Fibroblast of skin of right quadriceps (primary cell): Measurements from ENCODE around the gene COBLL1.
A peak's percentile ranks its signal among the peaks of the same experiment; 100 is the strongest.

Source experiments
- DNase-seq: peaks from one replicate; pipeline ENCODE4 v3.0.0-alpha.2; 2013

The COBLL1 gene

DNA sequence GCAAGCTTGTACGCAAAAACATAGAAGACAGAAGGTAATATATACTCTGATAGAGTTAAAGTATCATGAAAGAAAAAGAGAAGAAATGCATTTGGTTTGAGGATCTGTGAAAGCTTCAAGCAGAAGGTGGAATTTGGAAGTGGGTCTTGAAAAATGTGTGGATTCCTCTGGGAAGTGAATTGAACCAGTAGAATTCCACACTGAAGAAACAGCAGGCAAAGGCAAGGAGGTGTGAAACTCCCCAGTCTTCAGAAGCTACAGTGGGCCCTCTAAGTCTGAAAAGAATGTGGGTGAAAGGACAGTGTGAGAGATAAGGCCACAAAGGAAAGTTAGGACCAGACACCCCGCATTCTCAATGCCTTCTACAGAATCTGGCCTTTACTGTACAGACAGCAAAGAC lies 25.6 kb downstream of the COBLL1 start:
- DNase-seq: no peak

DNA sequence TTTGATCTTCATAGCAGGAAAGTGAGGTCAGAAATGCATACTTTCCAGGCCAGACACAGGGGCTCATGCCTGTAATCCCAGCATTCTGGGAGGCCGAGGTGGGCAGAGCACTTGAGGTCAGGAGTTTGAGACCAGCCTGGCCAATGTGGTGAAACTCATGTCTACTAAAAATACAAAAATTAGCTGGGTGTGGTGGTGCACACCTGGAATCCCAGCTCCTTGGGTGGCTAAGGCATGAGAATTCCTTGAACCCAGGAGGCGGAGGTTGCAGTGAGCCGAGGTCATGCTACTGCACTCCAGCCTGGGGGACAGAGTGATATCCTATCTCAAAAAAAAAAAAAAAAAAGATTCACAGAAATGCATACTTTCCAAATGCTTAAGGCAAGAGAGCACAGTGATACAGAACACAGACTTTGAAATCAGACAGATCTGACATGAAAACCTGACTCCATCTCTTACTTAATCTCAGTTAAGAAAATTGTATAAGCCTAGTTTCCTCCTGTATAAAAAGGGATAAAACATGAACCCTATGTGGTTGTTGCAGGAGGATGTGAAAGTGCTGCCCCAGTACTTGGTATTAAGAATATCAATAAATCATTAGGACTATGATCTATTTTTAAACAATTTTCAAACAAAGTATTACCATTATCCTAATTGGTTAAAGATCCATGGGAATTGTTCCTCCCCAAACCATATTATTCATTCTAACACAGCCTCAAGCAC lies 26.4 kb downstream of the COBLL1 start:
- DNase-seq: no peak

DNA sequence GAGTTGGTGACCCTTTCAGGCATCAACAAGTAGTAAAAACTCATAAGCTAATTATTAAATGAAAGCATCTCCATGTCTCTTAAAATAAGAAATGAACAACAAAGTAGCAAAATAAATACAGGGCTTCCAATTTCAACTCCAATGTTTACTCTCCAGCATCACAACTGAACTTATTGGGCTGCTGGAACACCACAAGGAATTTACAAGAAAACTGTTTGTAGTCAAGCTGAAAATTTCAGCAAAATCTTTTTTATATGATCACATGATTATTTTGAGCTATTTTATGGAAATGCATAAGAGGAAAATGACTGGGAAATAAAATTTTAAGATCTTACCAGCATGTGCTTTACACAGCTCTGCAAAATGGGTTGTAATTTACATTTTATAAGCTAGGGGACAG lies 28.1 kb downstream of the COBLL1 start:
- DNase-seq: no peak

DNA sequence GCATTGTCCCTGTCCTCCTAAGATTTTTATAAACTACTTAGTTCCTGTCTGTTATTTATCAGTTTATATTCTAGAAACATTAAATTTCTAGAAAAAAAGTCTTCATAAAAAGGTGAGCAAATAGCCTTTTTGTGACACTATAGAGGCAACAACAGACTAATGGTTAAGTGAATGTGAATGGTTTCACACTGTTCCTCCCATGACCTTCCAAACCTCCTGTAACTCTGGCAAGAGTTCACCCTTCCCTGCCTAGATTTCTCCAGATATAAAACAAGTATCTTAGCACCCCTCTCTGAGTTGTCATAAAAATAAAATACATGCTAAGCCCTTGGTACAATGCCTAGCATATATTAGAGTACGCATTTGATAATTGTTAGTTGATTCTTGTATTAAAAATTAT lies 29.2 kb downstream of the COBLL1 start:
- no peak for DNase-seq

DNA sequence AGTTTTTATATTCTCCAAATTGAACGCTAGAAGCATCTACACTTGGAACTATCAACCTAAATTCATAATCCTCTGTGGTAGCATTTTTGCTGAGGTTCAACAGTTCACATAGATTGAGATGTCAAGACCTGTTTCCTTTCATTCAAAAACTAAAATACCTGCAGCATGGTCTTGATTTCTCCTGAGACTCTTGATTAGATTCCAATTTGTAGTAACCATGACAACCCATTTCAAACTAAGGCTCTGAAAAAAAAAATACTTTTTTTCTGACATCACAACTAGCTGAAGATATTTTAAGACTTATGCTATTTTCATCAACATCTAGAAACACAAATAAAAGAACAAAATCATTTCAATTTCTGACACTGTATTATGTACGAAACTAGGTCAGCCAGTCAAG lies 29.8 kb downstream of the COBLL1 start:
- no peak for DNase-seq

DNA sequence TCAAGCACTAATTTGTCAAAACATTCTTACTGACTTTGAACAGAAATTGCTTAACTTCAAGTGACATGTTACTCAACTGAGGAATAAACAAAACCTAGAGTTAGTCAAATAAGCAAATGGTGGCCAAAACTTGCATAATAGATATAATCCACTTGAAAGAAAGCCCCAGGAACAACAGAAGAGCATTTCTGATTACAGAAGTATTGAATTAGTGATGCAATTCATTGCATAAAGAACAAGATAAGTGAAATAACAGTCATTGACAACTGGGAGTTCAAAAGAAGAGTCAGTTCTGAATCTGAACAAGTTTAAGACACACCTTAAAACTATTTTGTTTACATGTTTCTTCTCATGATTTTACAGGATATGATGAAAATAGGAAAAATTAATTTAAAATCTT lies 30.8 kb downstream of the COBLL1 start:
- DNase-seq: no peak

DNA sequence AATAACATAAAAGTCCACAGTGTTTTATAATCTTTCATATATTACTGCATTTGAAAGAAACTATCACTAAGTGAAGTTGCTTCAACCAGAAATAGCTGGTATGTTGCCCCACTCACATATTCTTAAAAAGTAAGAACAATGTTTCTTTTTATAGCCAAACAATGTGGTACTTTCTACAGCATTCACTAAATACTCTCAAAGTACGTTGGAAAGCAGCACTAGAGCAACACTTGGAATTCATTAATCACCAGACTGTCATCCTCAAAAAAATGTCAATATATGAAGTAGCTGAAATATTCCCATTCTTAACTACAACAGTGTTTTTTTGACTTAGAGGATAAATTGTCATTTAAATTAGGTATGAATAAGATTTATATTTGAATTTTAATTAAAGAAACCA lies 32.8 kb downstream of the COBLL1 start:
- peak; percentile 32 for DNase-seq

DNA sequence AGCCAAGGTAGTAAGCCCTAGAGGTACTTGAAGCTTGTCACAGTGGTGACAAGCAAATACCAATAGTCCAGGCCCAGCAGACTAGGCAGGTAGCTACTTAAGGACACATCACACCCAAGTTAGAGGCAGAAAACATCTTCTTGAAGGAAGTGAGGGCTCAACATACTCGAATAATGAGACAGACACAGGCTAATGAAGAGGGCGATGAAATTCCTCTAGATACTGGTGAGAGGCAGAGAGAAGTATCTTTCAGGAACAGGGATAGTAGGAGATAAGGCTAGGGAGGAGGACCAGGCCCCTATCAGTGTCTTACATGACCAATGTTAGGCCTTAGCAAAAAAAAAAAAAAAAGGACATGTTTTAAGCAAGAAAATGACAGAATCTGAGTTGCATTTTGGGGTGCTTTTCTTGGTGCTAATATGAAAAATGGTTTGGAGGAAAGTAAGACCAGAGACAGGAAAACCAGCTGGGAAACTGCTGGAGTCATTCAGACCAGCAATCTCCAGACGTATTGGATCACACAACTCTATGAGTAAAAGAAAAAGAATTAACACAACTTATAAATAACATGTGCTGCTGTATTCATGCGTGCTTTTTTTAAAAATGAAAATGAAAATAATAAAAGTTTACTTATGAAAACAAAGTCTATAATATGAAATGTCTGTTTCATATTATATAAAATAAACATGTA lies 37.7 kb downstream of the COBLL1 start:
- DNase-seq: peak; percentile 28

DNA sequence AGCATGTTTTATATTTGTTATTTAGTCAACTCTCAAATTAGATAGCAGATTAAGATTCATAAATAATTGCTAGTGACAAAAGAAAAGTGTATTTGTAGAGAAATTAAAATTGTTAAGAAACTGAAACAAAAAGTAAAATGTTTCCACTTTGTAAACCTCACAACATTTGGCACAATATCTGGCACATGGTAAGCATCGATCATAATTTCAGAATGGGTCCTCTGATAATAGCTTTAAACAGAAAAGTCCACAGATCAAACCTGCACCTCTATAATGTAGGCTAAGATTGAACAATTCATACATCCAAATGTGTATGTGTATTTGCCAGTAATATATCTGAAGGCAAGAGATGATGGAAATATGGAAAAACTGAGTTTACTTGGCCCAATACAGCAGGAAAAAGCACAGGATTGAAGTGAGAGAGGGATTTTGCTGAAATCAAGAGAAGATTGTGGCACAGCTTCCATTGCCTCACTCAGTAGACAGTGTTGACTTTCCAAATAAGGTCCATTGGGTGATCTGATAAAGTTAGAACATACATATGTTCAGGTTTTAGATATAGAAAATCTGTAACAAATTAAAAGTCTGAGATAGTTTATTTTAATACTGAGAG lies 39.4 kb downstream of the COBLL1 start:
- DNase-seq: no peak

DNA sequence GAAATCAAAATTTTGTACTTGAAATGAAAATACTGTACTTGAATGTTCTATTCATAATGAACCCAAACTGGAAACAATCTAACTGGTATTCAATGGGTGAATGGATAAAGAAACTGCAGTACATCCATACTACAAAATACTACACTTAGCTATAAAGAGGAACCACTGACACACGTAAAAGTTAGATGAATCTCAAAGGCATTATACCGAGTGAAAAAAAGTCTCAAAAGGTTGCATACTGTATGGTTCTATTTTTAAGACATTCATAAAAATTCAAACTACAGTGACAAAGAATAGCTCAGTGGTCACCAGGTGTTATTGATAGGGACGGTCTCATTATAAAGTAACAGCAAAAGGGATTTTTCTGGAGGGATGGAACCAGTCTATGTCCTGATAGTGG lies 41.1 kb downstream of the COBLL1 start:
- no peak for DNase-seq

DNA sequence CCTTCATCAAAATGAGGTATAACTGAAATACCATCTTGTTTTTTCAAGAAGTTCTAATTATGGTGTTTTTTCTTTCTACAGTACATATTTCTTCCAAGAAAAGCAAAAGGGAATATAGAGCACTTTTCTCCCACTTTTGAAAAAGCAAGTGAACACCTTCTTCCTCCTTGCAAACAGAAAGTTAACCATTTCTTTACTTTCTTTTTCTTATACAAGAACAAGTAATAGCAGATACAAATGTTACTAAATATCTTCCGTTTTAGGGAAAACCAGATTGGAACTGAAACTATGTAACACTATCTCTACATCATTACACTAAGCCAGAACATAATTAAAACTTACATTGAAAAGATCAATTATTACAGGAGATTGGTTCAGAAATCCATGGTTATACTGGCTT lies 44.0 kb downstream of the COBLL1 start:
- no peak for DNase-seq

DNA sequence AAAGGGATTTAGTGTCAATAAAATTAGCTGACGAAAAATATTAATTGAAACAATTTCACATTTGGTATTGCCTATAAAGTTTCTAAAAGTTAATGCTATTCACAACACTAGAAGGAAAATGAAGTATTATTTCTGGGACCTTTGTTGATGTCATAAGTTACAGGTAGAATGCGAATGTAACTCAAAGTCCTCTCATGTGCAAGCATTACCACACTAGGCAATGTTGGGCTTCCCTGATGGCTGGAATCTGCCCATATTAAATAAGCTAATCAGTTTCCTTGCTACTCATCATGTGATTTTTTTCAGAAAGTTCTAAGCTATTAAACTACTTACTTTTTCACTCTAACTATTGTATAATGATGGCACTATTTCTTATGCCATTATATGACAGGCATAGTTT lies 44.6 kb downstream of the COBLL1 start:
- no peak for DNase-seq

DNA sequence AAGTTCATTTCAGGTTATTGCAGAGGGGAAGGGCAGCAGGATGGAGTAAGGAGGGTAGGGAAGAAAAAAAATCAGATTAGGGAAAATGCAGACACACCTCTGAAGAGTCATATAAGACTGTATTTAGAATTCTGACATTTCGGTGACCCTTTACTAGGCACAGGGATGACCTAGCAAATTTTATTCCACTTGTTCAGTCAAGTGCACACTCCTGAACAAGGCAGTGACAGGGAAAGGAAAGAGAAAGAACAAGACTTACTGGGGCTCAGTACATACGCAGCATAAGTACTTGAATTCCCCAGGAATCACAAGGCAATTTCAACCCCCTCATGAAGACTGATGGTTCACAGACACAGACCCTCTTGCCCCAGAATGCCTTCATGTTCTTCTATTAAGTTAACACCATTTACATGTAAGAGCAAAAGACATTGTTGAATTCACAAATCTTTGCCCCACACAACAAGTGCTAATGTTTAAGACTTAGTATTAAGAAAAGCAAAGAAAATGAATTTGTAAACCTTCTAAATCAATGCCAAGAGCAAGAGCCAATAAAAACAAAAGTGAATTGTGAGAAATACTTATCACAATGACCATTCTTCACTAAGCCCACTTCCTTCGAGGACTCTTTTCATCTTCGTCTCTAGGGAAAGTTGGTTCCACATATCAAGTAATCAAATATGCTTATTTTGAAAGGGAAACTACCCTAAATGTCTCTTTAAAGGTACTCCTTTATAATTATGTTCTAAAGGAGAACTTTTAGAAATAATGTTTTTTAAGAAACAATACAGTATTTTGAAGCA lies 47.0 kb downstream of the COBLL1 start:
- no peak for DNase-seq

DNA sequence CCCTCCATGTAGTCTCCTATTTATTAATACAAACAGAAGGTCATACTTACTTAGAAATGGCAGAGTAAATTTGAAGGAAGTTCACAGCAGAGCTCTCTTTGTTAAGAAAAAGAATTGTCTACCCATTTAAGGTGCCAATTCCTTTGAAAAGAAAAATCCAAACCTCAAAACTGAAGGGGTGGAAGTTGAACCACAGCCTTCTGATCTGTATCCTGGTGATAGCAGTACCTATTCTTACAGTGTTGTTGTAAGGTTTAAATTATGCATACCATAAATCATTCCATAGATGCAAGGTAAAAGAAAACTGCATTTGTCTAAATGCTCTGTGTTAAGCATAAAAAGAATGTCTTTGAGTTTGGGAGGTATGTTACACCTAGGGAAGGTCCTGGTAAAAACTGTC lies 47.6 kb downstream of the COBLL1 start:
- no peak for DNase-seq

DNA sequence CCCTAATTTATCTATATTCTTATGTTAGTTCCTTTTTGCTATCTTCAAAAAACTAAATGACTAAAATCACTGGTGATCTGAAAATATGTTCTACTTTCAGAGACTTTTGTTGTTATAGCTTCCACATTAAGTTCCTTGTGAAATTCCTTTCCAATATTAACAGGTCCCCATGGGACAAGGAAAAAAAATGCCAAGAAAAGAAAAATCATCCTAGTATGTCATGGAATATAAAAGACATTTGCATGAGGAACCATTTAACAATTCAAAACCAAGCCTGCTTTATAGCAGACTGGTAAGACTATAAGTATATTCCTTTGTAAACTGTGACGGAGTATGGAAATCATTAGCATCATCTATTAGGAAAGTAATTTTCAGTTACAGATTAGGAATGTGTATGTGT lies 48.1 kb downstream of the COBLL1 start:
- DNase-seq: peak; percentile 68

DNA sequence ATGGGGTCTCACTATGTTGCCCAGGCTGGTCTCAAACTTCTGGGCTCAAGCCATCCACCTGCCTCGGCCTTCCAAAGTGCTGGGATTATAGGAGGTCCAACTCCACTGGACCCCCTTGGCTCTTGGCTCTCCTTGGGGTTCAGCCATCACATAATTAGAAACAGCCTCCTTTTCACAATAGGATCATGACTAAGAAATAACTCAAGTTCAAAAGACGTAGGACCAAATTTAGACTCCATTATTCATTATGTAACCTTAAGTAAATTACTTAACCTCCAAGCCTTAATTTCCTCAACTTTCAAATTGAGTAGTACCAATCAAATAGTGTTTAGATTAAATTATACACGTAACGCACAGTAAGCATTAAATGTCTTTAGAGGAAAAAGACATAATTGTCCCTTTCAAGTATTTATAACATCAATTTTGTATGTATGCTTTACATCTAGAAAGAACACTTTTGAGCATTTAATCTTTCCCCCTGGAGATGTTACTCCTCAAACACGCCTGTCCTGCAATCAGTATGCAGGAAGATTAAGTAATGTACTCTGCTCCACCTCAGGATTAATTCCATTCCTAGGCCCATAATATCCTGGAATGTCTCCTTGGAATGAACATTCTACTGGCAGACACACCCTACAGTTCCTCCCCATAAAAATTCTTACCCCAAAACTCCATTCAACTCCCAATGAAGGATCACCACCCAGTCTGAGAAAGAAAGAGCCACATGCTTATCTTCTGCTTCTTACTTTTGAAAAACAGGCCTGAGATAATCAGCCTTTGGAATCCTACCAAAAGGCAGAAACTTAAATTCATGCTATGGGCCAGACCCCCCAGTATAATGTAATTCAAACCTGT lies 49.1 kb downstream of the COBLL1 start:
- DNase-seq: peak; percentile 51

DNA sequence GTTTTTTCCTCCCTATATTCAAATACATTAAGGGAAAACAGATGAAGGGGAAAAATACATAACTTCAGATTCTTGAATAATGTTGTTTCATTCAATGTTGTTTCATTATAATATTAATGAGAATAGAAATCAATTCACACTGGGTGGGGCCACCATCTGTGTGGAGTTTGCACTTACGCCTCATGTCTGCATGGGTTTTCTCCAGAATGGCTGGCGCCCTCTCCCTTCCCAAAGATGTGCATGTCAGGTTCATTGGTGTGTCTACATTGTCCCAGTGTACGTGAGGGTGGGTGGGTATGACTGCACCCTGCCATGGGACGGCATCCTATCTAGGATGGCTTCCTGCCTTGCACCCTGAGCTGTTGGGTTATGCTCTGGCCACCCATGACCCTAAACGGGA lies 51.7 kb downstream of the COBLL1 start:
- DNase-seq: no peak

DNA sequence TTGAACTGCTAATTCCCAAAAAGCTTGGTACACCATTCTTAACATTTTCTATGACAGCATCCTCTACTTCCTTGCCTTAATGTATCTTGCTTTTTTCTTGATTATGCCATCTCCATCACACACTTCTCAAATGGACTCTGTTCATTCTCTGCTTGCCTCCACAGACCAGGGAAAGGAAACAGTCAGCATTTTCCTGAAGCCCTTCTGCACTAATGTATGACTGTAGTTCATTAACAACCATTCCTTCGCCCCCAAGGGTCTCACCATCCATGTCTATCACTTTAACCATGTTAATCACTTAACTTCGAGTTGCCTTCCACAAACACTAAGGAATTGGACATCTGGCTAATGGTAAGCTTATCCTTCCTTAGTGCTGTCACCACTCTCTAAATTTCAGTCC lies 54.8 kb downstream of the COBLL1 start:
- DNase-seq: no peak

DNA sequence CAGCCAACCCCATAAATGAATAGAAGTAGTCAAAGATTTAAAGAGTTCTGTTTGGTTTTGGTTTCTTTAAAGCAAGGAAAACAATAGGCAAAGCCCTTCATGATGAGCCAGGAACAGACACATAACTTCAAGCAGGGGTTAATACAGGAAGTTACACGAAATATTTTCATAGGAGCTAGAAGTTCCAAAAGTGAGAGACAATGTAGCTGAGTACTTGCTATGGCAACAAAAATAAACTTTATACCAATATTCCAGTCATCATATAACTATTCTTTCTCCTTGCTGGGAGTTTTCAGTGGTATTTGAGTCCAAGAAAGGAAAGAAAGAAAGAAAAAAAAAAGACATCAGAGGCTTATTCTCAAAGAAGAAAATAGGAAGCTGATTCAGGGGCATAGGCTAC lies 56.2 kb downstream of the COBLL1 start:
- peak; percentile 51 for DNase-seq

DNA sequence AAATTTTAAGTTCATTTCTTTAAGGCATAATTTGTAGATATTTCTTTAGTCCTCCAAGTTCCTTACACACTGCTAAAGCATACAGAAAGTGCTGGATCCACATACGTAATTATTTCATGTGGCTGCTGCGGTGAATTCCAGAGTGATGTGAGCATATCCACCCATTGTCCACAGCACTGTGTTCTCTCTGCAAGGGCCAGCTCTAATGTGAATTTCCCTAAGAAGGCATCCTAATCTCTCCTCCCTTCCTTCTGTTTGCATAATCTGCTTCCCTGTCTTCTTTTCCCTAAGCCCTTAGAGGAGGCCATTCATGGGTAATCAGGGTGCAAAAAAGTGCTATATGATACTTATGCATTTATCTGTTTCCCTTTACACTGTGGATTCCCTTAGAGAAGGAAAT lies 57.2 kb downstream of the COBLL1 start:
- peak; percentile 65 for DNase-seq

DNA sequence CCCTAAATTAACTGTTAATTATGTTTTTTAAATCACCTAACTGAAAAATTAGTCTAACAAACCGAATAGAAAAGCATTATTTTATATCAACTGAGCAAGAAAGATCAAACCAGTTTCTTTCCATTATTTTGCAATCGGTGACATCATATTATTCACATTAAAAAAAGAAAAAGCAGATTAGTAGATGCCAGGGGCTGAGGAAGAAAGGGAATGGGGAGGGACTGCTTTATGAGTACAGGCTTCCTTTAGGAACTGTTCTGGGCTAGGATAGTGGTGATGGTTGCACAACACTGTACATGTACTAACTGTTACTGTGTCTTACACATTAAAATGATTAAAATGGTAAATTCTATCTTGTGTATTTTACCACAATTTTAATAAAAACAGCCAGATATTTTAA lies 59.3 kb downstream of the COBLL1 start:
- peak; percentile 54 for DNase-seq

DNA sequence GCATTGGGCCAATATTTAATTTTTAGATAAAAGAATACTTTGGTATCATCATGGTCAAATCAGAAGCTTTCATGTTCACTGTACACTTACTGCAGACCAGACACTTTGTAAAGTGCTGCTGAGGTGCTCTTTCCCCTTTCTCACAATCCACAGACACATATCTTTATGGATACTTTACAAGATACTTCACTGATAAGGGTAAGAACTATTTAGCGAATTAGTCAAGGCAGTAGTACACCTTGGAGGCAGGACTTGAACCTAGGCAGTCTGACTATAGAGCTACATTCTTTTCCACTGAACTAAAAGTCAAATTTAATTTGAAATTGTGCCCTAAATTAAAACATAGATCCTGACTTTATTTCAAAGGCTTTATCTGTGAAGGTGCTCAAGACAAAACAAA lies 60.2 kb downstream of the COBLL1 start:
- no peak for DNase-seq
